Dermis blood vessel endothelial cell (primary cell): Measurements from ENCODE around the gene FES. TPM values are rescaled to one million over a fixed set of nuclear protein-coding genes. Genes with fewer than 3 reads are reported as not detected.
"Not testable (repeated sequence)": the region's sequence is repeated elsewhere in the genome, so short reads cannot be mapped to it uniquely, and the experiment has no call there.

Source experiments
- DNase-seq: peaks from one replicate; pipeline ENCODE4 v3.0.0; 2010
- total RNA-seq: library from RNA; depleted of rRNA; stranded (reverse); fragments of >200 nt; gene quantifications from 2 replicates; pipeline ENCODE4 v1.2.3, GENCODE V29; 2014

FES gene
- total RNA-seq: 110 and 134 TPM in 2 replicates

GRCh38 chr15:90883976-90884718, at the start of gene FES:
Gene FES (plus strand): TSS chr15:90884504. CDS start chr15:90885046, 542 bp downstream.
- peak; percentile 77 for DNase-seq

DNA sequence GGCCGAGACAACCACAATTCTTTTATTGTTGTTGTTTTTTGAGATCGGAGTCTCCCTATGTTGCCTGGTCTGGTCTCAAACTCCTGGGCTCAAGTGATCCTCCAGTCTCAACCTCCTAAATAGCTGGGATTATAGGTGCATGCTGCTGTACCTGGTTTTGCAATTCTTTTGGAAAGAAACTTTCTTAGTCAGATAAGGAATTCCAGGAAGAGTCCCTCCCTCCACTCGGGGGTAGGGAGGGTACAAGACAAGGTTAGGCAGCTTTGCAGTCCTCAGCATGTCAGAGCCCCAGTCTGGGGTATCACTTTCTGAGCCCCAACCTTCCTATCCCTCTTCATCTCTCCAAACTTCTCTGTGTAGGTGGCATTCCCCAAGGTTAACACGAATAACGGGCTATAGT, 49.7 kb upstream of the FES start:
- no peak for DNase-seq

- DNase-seq: peak; percentile 49
Measured at GRCh38 chr15:90836296-90836871, 47.9 kb upstream of the FES start.

DNA sequence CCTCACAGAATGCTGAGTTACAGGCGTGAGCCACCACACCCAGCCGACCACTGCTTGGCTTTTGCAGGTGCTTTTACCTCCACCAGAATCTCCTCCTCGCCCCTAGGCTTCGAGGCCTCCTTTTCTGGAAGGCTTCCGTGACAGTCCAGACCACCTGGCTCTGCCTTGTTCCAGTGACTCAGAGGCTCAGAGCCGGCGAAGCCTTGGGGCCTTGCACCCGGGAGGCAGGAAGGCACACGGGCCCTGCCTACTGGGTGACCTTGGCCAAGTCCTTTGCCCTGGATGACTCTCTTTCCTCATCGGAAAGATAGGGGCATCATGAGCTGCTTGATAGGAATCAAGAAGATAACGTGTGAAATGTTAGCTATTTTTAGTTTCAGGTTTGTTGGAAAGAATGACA, 47.2 kb upstream of the FES start:
- DNase-seq: no peak

- DNase-seq: no peak
Measured at GRCh38 chr15:90838139-90838538, 46.2 kb upstream of the FES start.

- no peak for DNase-seq
Measured at GRCh38 chr15:90838544-90838943, 45.8 kb upstream of the FES start.

GRCh38 chr15:90839187-90840071, 44.9 kb upstream of the FES start:
- no peak for DNase-seq

GRCh38 chr15:90840157-90840855, 44.0 kb upstream of the FES start:
- no peak for DNase-seq

GRCh38 chr15:90840954-90841353, 43.4 kb upstream of the FES start:
- DNase-seq: no peak

- DNase-seq: no peak
Measured at GRCh38 chr15:90844696-90845095, 39.6 kb upstream of the FES start.

DNA sequence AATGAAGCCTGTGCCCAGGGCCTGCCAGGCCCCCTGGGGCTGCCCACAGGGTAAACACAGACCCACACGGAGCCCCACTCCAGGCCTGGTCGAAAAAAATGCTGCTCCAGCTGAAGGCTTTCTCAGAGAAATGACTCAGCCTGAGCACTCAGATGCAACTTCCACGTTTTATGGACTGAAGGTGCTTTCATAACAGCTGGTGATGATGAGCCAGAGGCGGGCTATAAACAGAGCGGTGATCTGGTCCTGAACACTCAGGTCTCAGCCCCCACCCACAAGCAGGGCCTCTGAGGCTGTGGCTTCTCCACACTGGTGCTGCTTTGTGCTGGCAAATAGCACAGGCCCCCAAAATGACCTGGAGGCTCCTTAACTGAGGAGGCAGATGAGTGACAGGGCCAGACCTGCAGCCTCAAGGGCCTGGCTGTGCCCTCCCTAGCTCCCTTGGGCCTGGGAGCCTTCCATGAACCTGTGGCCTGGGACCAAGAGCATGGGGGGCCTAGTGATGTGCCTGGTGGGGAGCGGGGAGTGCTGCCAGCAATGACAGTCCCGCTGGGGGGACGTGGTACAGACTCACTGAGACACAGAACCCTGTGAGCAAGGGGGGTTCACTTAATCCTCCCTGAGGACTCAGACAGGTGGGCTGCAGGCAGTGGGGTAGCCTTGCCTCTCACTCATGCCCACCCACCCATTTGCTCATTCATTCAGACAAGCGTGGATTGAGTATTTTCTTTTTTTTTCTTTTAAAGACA, 38.9 kb upstream of the FES start:
- peak; percentile 48 for DNase-seq

GRCh38 chr15:90849424-90849823, 34.9 kb upstream of the FES start:
- not testable (repeated sequence) for DNase-seq

DNA sequence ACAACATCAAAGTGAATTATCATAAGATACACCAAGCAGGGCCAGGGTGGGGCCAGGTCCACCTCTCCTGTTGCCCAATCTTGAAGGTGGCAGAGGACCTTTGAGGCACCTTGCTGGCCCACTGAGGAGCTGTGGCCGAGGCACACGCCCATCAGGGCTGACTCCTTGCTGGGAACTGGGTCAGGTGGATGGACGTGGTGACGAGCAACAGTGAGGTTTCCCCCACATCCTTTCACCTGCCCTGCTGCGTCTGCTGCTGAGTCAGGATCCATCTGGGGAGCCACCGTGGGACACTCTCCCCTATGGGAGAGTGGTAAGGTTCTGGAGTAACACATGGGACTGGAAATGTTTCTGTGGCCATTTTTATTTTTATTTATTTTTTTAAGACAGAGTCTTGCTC, 33.2 kb upstream of the FES start:
- DNase-seq: no peak

- no peak for DNase-seq
Measured at GRCh38 chr15:90851940-90852339, 32.4 kb upstream of the FES start.

- DNase-seq: no peak
Measured at GRCh38 chr15:90855139-90855538, 29.2 kb upstream of the FES start.

DNA sequence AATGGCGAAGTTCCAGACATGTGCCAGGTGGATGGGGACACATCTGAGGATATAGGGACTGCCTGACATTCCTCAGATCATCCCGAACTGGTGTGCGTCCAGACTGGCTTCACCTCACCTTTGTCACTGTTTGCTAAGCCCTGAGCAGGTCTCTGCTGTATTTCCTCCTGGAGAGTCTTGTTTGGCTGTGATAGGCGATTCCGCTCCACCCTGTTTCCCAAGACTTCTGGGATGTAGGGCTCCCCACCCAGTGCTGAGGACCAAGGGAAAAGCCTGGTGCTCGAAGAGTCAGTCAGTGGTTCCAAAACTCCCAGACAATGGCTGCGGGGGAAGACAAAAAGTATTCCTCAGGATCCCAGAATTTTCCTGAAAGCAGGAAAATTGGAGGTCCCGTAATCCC, 27.0 kb upstream of the FES start:
- DNase-seq: no peak

DNA sequence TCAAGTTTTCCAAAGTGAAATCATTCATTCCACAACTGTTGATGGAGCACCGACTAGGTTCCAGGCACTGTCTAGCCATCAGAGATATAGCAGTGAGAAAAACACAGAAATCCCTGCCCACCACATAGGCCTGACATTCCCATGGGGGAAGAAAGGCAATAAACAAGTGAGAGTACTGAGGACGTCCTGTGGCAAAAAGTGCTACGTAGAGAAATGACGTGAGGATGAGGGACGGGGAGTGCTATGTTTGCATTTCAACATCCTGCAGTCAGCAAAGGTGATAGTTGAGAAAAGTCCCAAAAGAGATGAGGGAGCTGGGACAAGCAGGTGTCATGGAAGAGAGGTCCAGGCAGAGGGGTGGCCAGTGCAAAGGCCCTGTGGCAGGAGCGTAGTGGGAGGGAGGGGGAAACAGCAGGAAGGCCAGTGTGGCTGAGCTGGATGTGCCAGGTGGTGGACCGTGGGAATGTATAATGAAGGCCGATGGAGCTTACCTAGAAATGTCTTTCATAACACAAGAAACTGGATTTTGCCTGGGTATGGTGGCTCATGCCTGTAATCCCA, 26.3 kb upstream of the FES start:
- DNase-seq: no peak

DNA sequence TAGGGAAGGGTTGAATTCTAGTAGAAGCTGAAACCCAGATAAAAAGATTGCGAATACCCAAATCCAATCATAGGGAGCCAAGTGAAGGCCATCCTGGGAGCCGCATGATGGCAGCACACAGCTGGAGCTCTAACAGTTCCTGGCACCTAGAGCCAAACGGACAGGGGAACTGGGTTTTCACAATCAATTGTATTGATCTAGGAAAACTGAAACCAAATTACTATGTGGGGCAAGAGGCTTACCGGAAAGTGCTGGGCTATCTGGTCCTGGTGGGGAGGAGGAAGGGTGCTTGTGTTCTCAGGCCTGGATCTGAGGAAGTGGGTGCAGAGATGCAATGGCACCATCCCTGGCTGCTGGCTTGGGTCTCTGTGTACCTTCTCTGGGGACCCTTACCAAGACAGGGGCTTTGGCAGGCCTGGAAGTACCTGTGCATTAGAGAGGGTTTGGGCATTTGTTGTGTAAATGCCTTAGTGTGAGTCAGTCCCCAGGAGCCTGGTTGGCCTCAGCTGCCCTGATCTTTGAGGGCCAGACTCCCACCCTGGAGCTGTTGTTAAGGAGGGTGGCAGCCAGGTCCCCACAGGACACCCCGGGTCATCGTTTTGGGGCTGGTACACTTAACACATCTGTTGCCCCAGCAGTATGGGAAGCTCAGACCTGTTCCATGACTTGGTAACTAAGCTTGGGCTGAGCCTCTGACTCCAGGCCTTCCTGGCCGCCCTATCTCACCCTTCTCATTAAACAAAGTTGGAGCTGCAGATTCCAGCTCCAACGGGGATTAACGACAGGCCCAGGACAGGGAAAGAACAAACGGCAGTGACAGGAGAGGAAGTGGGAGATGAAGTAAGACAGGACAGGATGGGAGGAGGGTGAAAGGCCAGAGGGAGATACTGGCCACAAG, 24.8 kb upstream of the FES start:
- DNase-seq: no peak

- DNase-seq: no peak
Measured at GRCh38 chr15:90860450-90860849, 23.9 kb upstream of the FES start.

DNA sequence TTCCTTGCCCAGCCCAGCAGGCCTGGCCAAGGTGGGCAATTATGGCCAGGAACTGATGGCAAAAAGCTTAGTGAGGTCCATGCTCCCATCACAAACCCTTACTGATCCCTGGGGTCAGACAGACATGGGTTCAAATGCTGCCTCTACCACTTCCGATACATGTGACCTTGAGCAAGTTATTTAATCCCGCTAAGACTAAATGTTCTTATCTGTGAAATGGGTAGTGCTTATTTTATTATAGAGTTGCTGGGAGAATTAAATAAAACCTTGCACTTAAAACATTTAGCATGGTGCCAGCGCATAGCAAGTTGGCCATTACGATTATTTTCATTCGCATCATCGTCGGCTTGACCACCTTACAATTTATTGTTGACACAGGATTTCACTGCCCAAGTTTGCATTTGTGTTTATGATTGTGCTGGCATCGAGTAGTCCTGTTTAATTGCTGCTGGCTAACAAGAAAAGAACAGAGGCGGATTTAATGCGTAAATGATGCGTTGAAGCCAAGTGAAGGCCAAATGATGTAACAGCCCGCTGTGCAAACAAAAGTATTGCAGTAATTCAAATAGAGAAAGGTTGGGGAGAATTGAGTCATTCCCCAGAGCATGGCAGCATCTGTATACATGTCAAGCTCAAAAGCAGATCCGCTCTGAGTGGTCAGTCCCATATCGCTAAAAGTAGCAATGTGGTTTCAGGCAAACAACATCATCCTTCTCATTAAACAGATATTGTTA, 23.2 kb upstream of the FES start:
- no peak for DNase-seq
